Activated CD4-positive, CD25-positive, alpha-beta regulatory T cell treated with anti-CD3 and anti-CD28 coated beads, Interleukin-2, amount 50 U/mL, for 16 hours (primary cell): Measurements from ENCODE around the gene NTHL1.

ENCODE experiments used
- DNase-seq: peaks from one replicate; pipeline ENCODE4 v3.0.0-alpha.2; 2020; ENCODE audit warnings: low read depth, low spot score

The NTHL1 gene

DNA sequence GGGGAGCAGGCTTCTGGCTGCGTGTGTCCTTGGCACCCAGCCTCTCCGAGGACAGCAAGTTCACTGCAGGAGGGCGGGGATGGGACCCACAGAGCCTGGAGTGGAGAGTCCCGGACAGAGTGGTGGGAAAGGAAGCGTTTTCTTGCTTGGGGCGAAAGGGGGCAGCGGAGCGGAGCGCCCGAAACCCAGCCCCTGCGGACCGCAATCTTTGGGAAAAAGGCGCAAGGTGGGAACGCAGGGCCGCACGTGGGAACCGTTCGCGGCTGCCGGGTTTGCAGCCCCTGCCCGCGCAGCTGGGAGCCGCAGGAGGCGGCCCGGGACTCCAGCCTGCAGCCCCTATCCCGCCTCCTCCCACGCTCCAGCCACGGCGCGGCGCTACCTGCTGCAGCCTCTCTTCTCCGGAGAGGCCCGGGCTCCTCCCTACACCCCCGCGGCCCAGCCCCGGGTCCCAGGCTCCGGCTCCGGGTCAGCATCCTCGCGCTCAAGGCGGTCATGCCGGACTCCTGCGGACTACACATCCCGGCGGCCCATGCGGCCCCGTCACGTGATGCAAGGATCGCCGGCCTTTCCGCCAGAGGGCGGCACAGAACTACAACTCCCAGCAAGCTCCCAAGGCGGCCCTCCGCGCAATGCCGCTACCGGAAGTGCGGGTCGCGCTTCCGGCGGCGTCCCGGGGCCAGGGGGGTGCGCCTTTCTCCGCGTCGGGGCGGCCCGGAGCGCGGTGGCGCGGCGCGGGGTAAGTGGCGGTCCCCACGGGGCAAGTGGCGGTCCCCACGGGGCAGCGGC is at the start of gene NTHL1, which contains the start of gene TSC2:
Gene NTHL1, minus strand, starts transcription at position 505 of the 786 bp plus-strand sequence. Its CDS starts 11 bp downstream, at position 494.
Gene TSC2, plus strand, starts transcription at position 656 of the 786 bp plus-strand sequence. CDS start 631 bp downstream, outside the sequence.
- DNase-seq = peak; percentile 88

DNA sequence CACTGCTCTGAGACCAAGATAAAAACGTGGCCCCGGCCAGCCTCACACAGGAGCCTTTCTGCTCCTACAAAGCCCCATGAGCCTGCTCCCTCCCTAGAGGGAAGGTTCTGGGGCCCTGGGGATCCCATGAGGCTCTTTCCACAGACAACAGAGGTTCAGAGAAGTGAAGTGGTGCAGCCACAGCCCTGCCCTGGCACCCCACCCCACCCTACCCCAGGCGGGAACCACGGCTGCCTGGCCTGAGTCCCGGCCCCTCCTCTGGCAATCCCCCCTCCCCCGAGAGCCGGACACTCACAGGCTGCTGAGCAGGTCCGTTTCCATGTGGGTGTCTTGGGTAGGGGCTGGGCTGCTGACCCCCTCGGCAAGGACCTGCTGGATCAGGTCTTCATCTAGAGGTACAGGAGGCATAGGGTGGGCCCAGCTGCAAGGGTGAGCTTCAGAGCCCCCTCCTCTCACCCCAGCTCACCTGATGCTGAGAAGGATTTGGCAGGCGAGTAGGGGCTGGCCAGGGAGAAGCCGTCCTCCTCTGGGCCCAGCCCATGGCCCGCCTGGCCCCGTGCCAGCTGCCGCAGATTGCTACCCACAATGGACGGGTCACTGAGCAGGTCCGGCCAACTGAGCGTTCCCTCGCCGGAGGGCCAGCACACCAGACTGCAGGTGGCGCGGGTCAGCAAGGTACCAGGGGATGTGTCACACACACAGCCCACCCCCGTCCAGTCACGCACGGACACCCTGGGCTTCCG is 49.4 kb upstream of the NTHL1 start:
- no peak for DNase-seq

DNA sequence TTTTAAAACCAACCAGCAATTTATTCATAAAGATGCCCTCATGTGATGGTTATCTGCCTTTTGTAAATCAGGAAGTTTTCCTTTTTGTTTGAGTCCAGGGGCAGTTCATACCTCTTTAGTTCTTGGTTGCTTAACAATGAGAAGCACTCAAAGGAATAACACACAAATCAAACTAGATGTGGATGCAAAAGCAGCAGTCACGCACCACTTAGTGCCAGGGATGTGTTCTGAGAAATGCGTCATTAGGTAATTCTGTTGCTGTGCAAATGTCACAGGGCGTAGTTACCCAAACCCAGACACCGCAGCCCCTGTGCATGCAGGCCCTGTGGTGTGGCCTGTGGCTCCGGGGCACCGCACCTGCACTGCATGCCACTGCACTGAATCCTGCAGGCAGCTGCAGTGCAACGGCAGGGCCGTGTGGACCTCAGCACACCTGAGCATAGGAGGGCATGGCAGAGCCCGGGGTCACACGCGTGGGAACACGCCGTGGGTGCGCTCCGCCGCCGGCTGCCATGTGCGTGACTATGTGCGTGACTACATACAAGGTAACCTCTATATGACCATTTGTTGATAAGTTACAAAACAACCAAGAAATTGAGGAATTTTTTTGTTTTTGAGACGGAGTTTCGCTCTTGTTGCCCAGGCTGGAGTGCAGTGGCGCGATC is 48.4 kb upstream of the NTHL1 start:
- DNase-seq = no peak

DNA sequence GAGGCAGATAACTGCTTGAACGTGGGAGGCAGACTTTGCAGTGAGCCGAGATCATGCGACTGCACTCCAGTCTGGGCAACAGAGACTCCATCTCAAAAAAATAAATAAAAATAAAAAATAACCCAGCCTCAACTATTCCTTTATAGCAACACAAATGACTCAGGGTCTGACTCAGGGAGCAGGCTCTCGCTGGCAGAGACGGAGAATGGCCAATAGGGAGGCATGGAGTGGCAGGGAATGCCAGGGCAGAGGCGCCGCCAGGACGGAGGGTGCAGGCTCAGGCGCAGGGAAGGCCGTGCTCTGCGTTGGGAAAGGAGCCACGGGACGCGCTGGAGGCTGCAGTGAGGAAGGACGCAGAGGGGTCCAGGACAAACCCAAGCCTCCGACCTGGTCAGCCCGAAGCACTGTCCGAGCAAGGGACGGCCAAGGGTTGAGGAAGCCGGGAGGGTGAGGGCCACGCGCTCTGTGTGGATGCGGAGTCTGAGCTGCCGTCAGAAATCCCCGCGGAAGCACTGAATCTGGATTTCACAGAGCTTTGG is 47.8 kb upstream of the NTHL1 start:
- DNase-seq = no peak

DNA sequence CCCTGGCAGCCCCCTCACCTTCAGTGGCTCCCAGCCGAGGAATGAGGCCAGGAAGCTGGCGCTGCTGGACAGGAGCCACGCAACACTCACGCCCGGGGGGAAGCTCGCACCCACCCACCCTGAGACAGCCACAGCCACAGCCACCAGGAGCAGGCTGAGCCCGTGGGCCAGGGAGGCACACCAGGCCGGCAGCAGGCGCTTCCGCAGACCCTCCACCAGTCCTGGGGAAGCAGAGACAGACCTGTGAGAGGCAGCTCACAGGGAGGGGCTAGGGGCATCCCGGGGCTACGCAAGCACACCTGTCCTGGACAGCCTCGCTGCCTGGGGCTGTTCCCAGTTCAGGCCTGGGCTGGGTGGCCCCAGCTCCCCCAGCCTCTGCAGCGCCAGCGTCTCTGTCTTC is 46.2 kb upstream of the NTHL1 start:
- DNase-seq = no peak

DNA sequence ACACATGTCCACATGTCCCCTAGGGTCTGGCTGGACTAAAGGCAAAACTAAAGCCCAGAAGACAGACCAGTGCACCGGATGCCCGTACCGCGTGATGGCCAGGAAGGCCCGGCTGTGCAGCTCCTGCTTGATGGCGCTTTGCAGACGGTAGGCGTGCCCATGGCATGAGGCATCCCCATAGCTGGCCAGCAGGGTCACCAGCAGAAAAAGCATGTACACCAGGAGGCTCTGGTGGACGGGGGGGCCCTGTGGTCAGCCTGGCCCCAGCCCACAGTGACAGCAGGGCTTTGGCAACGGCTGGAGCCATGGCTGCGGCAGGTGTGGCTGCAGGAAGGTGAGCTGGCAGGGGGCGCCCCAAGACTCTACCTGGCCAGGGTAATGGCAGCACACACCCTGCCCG is 45.2 kb upstream of the NTHL1 start:
- DNase-seq = no peak

DNA sequence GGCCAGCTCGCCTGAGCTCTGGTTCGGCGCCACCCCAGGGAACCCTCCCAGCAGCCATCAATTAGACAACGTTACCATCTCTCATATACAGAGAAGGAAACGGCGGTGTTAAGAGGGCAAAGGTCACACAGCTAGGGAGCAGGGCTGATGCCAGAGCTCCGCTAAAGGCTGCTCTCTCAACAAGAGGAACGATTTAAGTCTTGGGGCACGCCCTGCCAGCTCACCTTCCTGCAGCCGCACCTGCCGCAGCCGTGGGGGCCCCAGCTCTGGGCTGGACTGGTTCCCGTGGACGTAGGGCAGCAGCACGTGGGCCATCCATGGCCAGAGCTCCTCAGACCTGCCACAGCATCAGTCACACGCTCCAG is 44.6 kb upstream of the NTHL1 start:
- no peak for DNase-seq

DNA sequence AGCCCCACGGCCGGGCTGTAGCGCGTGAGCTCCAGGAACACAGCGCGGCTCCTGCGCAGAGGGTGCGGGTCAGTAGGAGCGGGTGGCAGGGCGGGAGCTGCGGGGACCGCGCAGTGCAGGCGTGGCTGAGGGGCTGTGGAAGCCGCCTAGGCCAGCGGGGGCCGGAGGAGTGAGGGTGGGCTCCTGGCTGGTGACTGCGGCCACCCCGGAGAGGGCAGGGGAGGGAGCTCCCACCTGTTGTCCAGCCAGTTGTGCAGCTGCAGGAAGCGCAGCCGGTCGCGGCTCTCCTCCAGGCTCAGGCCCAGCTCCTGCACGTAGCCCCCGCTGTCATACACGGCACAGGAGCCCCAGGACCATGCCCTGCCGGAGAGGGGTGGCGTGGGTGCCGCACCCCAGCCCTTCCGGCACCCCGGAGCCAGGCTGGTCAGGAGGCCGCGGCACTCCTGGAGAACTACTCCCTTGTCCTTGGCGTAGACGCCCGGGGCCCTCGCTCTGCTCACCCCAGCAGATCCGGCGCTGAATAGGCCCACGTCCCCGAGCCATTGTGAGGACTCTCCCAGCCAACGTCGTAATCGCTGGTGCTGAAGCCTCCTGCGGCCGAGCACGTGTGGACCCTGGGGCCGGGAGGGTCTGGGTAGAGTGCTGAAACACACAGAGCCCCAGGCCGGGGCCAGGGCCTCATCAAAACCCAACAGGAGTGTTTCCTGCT is 44.1 kb upstream of the NTHL1 start:
- DNase-seq = no peak

DNA sequence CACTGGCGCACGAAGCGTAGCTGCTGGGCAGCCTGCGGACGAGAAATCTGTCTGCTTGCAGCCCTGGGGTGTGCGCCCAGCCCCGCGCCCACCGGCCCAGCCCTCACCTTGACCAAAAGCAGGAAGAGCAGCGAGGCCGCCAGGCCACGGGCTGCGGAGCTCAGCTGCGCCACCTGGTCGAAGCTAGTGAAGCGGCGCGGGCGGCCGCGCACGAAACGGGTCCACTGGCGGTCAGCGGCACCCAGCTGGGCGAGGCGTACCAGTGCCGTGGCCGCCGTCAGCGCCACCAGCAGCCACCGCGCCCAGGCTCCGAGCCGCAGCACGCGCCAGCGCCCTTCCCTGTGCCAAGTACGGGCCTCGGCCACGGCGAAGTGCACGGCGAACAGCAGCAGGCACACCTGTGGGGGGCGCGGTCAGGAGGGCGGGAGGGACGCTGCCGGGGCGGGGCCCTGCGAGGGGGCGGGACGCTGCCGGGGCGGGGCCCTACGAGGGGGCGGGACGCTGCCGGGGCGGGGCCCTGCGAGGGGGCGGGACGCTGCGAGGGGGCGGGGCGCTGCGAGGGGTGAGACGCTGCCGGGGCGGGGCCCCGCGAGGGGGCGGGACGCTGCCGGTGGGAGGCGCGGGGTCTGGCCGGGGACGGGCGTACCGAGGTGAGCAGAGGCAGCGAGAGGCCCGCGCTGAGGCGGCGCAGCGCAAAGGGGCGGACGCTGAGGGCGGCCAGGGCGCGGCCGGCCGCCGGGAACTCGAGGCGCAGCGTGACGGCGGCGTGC is 43.3 kb upstream of the NTHL1 start:
- no peak for DNase-seq

DNA sequence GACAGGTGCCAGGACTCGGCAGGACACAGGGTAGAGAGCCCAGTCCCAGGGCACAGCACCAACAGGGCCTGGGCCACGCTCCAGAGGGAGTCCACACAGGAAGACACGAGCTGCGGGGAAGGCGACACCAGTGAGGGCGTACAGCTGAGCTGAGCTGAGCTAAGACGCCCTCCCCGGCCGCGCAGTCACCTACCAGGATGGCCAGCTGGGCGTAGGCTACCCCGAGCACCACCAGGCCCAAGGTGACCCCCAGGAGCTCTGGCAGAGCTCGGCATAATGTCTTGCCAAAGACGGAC is 42.8 kb upstream of the NTHL1 start:
- no peak for DNase-seq

DNA sequence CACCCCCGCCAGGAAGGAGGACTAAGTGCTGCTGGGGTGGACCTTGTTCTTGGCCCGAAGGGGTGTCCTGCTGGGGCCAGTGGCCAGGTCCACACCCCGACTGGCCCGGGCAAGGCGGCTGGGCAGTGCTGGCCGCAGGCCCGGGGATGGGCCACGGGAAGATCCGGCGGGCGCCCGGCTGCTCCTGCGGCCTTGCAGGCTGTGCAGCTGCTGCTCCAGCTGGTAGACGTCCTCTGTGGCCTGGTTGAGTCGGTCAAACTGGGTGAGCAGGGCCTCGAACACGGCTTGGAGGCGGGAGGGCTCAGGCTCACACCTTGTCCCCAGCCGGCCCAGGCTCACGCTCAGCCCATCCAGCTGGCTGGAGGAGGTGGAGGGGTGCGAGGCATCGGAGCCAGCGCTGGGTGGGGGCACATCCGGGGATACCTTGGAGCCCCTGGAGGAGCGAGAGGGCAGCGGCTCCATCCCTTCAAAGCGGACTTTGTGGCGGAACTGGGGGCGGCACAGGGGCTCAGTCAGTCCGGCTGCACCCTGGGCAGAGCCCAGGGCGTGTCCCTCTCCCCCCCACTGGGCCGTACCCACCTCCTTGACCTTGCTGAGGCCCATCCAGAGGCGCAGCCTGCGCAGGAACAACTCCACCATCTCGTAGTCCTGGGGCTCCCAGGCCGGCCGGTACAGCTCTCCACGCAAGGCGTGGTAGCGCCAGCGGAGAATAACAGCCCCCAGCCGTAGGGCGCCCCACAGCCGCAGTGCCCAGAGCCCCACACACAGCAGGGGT is 42.3 kb upstream of the NTHL1 start:
- DNase-seq = no peak

DNA sequence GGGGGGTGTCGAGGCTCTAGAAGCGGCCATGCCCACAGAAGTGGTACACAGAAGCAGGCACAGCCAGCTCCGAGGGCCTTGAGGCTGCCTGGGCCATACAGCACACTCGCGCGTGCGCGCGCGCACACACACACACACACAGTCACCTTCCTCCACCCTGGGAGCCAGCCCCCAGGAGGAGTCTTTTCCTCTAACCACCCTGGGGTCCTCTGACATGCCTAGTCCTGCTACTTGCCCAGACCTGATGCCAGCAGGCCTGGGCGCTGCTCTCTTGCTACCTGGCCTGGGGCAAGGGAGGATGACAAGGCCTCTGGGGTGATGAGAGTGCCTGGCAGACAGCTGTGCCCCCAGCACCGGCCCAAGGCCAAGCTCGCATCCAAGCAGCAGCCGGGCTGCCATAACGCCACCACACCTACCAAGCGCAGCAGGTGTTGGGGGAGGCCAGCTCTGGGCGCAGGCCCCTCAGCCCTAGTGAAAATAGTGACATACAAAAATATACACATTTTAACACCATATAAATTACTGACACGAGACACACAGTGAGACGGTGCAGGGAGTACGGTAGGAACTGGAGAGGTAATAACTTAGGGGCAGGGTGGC is 41.2 kb upstream of the NTHL1 start:
- no peak for DNase-seq

DNA sequence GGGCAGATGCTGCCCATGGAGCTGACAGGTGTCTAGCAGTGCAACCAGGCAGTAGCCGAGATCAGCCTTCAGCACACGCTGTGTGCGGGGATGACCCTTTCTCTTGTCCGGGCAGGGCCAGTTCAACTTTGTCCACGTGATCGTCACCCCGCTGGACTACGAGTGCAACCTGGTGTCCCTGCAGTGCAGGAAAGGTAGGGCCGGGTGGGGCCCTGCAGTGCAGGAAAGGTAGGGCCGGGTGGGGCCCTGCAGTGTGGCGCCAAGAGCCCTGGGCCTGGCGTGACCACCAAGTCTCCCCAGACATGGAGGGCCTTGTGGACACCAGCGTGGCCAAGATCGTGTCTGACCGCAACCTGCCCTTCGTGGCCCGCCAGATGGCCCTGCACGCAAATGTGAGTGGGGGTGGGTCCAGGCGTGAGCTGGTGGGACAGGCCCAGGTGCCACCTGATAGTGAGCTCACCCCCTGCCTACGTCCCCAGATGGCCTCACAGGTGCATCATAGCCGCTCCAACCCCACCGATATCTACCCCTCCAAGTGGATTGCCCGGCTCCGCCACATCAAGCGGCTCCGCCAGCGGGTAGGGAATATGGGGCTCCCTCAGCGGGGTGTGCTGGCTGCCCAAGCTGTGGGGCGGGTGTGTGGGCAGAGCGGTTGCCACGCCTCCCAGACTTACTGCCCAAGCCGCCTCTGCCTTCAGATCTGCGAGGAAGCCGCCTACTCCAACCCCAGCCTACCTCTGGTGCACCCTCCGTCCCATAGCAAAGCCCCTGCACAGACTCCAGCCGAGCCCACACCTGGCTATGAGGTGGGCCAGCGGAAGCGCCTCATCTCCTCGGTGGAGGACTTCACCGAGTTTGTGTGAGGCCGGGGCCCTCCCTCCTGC is 40.4 kb upstream of the NTHL1 start:
- DNase-seq = no peak

DNA sequence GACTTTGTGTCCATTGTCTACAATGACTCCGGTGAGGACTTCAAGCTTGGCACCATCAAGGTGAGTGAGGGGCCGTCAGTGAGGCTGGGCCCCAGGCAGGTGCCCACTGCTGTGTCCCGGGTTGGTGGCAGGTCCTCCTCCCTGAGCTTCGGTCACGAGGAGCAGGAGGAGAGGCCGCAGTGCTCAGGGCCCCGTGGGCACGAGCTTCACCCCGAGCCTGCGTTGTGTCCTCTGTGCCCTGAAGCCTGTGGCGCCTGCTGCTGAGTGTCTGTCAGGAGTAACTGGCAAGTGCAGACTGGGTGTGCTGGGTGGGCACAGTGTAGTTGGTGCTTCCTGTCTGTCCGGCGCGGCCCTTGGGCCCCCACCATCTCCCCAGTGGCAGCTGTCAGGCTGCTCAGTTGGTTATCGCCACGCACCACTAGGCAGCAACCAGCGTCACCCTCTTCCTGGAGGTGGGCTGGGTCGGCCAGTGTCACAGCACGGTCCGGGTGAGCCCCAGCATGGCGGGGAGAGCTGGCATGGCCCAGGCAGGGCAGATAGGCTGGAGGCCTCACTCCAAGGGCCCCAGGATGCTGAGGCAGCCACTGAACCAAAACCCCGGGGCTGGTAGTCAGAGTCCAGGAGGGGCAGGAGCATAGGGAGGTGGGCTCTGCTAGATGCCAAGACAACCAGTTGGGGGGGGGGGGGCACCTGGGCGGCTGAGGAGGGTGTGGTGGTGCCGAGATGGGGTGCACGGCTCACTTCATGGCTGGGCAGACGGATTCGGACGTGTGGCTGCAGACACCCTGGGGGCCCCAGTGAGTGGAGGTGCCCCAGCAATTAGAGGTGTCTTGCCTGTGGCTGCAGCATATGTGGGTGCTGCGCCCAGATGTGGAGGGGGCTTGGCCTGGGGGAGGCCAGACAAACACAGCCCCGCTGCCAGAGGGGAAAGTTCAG is 39.4 kb upstream of the NTHL1 start:
- no peak for DNase-seq

DNA sequence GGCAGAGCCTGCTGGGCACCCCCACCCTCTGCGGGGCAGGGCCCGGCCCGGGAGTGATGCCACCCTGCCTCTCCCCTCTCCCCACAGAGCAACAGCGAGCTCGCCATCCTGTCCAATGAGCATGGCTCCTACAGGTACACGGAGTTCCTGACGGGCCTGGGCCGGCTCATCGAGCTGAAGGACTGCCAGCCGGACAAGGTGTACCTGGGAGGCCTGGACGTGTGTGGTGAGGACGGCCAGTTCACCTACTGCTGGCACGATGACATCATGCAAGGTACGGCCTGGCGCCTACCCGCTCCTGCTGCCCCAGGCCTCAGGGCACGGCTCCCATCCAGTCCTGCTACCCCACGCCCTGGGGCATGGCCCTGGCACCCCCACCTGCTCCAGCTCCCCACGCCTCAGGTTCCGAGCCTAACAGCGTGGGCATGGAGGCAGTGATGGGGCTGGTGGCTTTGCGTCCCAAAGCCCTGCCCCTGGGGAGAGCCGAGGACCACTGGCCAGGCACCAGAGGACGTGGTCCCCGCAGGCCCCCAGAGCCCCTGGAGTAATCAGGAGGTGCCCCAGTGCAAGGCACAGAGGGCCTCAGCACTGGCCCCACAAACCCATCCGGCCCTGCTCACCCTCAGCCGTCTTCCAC is 38.6 kb upstream of the NTHL1 start:
- DNase-seq = no peak

DNA sequence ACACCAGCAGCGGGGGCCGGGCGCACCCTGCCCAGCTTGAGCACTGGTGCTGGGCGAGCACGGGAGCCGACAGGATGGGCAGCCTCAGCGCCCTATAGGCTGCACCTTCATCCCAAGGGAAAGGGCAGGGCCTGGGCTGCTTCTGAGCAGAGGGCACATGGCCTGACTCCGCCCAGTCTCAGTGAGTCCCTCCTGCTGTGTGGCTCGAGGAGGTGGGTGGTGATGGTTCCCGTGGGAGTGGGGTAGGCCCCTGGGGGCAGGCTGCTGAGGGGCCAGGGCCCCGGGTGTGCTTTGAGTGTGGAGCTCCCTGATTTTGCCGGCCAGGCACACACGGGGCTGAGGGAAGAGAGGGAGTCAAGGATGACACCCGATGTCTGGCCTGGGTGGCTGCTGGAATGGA is 38.0 kb upstream of the NTHL1 start:
- no peak for DNase-seq

DNA sequence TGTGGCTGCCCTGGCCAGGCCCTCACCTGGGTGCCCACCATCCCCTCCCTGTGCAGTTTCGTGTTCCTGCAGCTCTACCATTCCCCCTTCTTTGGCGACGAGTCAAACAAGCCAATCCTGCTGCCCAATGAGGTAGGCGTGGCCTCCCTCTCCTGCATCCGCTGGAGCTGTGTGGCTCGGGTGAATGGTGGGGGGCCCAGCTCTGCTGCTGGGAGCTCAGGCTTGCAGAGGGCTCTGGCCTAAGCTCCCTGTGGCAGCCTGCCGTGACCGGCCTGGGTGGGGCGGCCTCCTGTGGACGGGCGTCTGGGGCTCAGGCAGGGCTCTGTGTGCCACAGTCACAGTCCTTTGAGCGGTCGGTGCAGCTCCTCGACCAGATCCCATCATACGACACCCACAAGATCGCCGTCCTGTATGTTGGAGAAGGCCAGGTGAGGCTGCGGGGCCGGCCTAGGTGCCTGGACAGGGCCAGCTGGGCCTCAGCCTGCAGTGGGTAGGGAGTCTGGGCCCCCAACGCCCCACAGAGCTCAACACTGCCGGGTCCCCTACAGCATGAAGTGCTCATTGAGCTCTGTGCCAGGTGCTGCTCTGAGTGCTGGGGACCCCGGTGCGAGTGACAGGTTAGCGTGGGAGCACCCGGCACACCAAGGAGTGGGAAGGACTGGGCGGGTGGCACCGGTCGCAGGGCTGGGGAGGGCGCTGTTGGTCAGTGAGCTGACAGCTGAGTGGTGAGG is 37.4 kb upstream of the NTHL1 start:
- no peak for DNase-seq
